Endothelial cell of umbilical vein (primary cell): ENCODE results near the gene DIAPH2. TPM values are rescaled to one million over a fixed set of nuclear protein-coding genes. Genes with fewer than 3 reads are reported as not detected.

Experiments
- BruUV-seq: library from RNA; stranded (reverse); fragments of 400-500 nt; replicated peaks from 2 replicates; lab custom pipeline; 2021; lab: Mats Ljungman, UMichigan
- CTCF ChIA-PET: fragments of 300-600, 350-600 bp; sonication (Branson Sonifier 250); formaldehyde crosslinking; loops from one replicate; lab custom pipeline; 2021; ENCODE audit warnings: antibody characterized with exemption, inconsistent platforms; lab: Charles Lee
- POLR2A ChIA-PET: fragments of 300-600, 350-600 bp; sonication (Branson Sonifier 250); formaldehyde crosslinking; loops from one replicate; lab custom pipeline; 2021; ENCODE audit warnings: antibody characterized with exemption, inconsistent platforms; lab: Charles Lee
- DNase-seq: peaks from one replicate; pipeline ENCODE4 v3.0.0-alpha.2; 2011; ENCODE audit warnings: low read depth, low spot score
- FAIRE-seq: peaks from 2 replicates; lab custom pipeline; 2011; peaks lifted over from hg19 to GRCh38; lab: Jason Lieb, UNC
- H2AFZ ChIP-seq: 2 replicates; pipeline ENCODE4 v1.6.0; 2012; ENCODE audit warnings: low read depth, low read length, control low read depth, inconsistent platforms
- H3K27ac ChIP-seq: 2 replicates; pipeline ENCODE4 v1.5.1; 2011; ENCODE audit warnings: low read depth, mild to moderate bottlenecking, control low read depth, low read length, moderate library complexity; ENCODE audit not compliant: insufficient read depth
- H3K27me3 ChIP-seq, 2 experiments: 2 replicates each; pipeline versions ENCODE4 v1.6.0 to v1.6.1; 2011; ENCODE audit warnings: low read length in 2 of 2, mixed read lengths in 1 of 2; ENCODE audit not compliant: control insufficient read depth in 2 of 2, insufficient read depth in 2 of 2
- H3K36me3 ChIP-seq, 2 experiments: 2 replicates in 1 of 2; 3 replicates in 1 of 2; pipeline ENCODE4 v1.5.1; 2011; ENCODE audit warnings: low read length in 2 of 2, mild to moderate bottlenecking in 1 of 2, moderate library complexity in 1 of 2; ENCODE audit not compliant: control insufficient read depth in 2 of 2, insufficient read depth in 2 of 2; ENCODE audit errors: extremely low read depth in 1 of 2
- H3K4me1 ChIP-seq: 3 replicates; pipeline ENCODE4 v1.5.1; 2011; ENCODE audit warnings: mild to moderate bottlenecking, low read length; ENCODE audit not compliant: control insufficient read depth, insufficient read depth; ENCODE audit errors: extremely low read depth
- H3K4me2 ChIP-seq: 2 replicates; pipeline ENCODE4 v1.6.1; 2011; ENCODE audit warnings: low read length, control low read depth, mixed read lengths; ENCODE audit not compliant: insufficient read depth
- H3K4me3 ChIP-seq, 3 experiments: fragments of 200-600 bp in 1 of 3; sonication (generic), shearing (Covaris generic) in 1 of 3; replicated peaks in 1 of 3; 2 replicates each; pipeline ENCODE4 v1.5.1; 2011 to 2016; ENCODE audit warnings: control low read depth in 3 of 3, low read length in 3 of 3, mild to moderate bottlenecking in 2 of 3, inconsistent platforms in 1 of 3, low read depth in 1 of 3, moderate library complexity in 1 of 3; ENCODE audit not compliant: insufficient read depth in 1 of 3
- H3K79me2 ChIP-seq: 2 replicates; pipeline ENCODE4 v1.6.0; 2012; ENCODE audit warnings: low read length, inconsistent platforms; ENCODE audit not compliant: control insufficient read depth, insufficient read depth
- H3K9ac ChIP-seq: replicated peaks from 2 replicates; pipeline ENCODE3; 2011; ENCODE audit warnings: low read length, control low read depth; ENCODE audit not compliant: insufficient read depth; ENCODE audit errors: extremely low read depth
- H3K9me1 ChIP-seq: replicated peaks from 3 replicates; pipeline ENCODE4 v1.6.0; 2011; ENCODE audit warnings: mild to moderate bottlenecking, low read length; ENCODE audit not compliant: control insufficient read depth, insufficient read depth; ENCODE audit errors: extremely low read depth
- H3K9me3 ChIP-seq: replicated peaks from 2 replicates; pipeline ENCODE4 v1.5.1; 2012; ENCODE audit warnings: low read length, inconsistent platforms; ENCODE audit not compliant: control insufficient read depth, insufficient read depth
- H4K20me1 ChIP-seq: replicated peaks from 2 replicates; pipeline ENCODE3; 2011; ENCODE audit warnings: mild to moderate bottlenecking, low read length; ENCODE audit not compliant: control insufficient read depth, insufficient read depth; ENCODE audit errors: extremely low read depth
- CTCF ChIP-seq, 2 donors: IDR thresholded peaks; 1 replicate in 1 of 2; 2 replicates in 1 of 2; pipeline ENCODE4 v1.5.1; 2011; ENCODE audit warnings: low read length in 2 of 2, mild to moderate bottlenecking in 2 of 2, moderate library complexity in 2 of 2, control low read depth in 1 of 2, inconsistent platforms in 1 of 2, low read depth in 1 of 2; ENCODE audit not compliant: insufficient read depth in 1 of 2; ENCODE audit errors: extremely low read depth in 1 of 2
- EZH2 ChIP-seq: IDR thresholded peaks from 2 replicates; pipeline ENCODE4 v1.6.1; 2012; ENCODE audit warnings: borderline replicate concordance, low read depth, mild to moderate bottlenecking, moderate library complexity, low read length, inconsistent platforms; ENCODE audit not compliant: severe bottlenecking
- FOS ChIP-seq: IDR thresholded peaks from 2 replicates; pipeline ENCODE4 v1.6.1; 2011; ENCODE audit warnings: mild to moderate bottlenecking, low read length, moderate library complexity, borderline replicate concordance; ENCODE audit not compliant: insufficient read depth
- GATA2 ChIP-seq: IDR thresholded peaks from 2 replicates; pipeline ENCODE4 v1.7.0; 2011; ENCODE audit warnings: low read depth, mild to moderate bottlenecking, moderate library complexity, mixed read lengths, low read length; ENCODE audit not compliant: insufficient read length, insufficient read depth
- JUN ChIP-seq: IDR thresholded peaks from 2 replicates; pipeline ENCODE4 v1.6.1; 2011; ENCODE audit warnings: borderline replicate concordance, low read depth; ENCODE audit not compliant: insufficient read length, insufficient read depth
- MAX ChIP-seq: IDR thresholded peaks from 2 replicates; pipeline ENCODE4 v1.6.1; 2011; ENCODE audit not compliant: insufficient read depth, insufficient read length
- MYC ChIP-seq: IDR thresholded peaks from one replicate; pipeline ENCODE4 v1.6.1; 2011; ENCODE audit warnings: mild to moderate bottlenecking, low read depth, low read length
- POLR2A ChIP-seq: IDR thresholded peaks from 2 replicates; pipeline ENCODE4 v1.6.1; 2012; ENCODE audit warnings: low read depth, mild to moderate bottlenecking, control low read depth, low read length
- POLR2AphosphoS5 ChIP-seq: IDR thresholded peaks from 2 replicates; pipeline ENCODE4 v1.6.1; 2012; ENCODE audit warnings: low read depth, mild to moderate bottlenecking, control low read depth, low read length, moderate library complexity; ENCODE audit not compliant: insufficient read depth
- dilution Hi-C: fragments of 300-500 bp; cut with MboI; formaldehyde crosslinking; loops from one replicate; pipeline ENCODE4 v1.15.0; 2019; ENCODE audit warnings: low sequenced_read_pairs; ENCODE audit not compliant: extremely low pct_ligation_motif_present
- intact Hi-C: fragments of 100-400 bp; cut with micrococcal nuclease; formaldehyde crosslinking; loops from one replicate; pipeline ENCODE4 v1.10.0; 2022
- polyA plus RNA-seq, 4 experiments: library from polyadenylated mRNA; depleted of rRNA in 3 of 4; stranded (reverse) in 3 of 4; unstranded in 1 of 4; fragments of >200 nt; gene quantifications; 2 replicates each; pipeline versions ENCODE4 v1.2.1 to v1.2.3, GENCODE V29; 2011 to 2012; ENCODE audit warnings: missing spikeins in 1 of 4
- total RNA-seq: library from RNA; stranded (reverse); gene quantifications from 2 replicates; pipeline ENCODE4 v1.2.3, GENCODE V29; 2021

The DIAPH2 gene
- total and polyA plus RNA-seq, 2 donors (not counting 3 experiments of a cell fraction or from before 2014, with no cell fraction given), result 3.0 to 30.0 TPM

- intact Hi-C loops (no loop called here), dilution Hi-C loops (no loop called here)
- Histone ChIP-seq H3K4me2 (no peak overlapping the region), H3K27me3 (no peaks in the 10 kb centered on the region), H3K9me1 (no peaks in the 10 kb centered on the region), H3K36me3 (no peaks in the 10 kb centered on the region), H3K4me3 (no peak overlapping the region), H3K4me1 (no peaks in the 10 kb centered on the region), H2AFZ (no peak overlapping the region), H3K27ac (no peak overlapping the region), H3K79me2 (no peaks in the 10 kb centered on the region), H3K9me3 (no peaks in the 10 kb centered on the region), H4K20me1 (no peaks in the 10 kb centered on the region), H3K9ac (no peak overlapping the region)
- TF ChIP-seq POLR2AphosphoS5 (no peak), EZH2 (no peak), FOS (no peak), POLR2A (no peak), CTCF (IDR thresholded peaks at IDR 0.05; ENCODE audit: extremely low read depth in 1 of 2, insufficient read depth in 1 of 2, low read depth in 1 of 2, low read length in 2 of 2) (no peak), MAX (no peak), JUN (no peak), GATA2 (no peak), MYC (no peak)
- DNase-seq, result no peak
- ChIA-PET POLR2A (no interaction called here), CTCF (no interaction called here)
- no TSS peak for BruUV-seq
- no peak for FAIRE-seq
Observed at GRCh38 chrX:97605271-97605670, 920.6 kb downstream of the DIAPH2 start.
